AG04450 (cell line): Measurements from ENCODE around the gene NFASC. TPM values are rescaled to one million over a fixed set of nuclear protein-coding genes. Genes with fewer than 3 reads are reported as not detected.

ENCODE experiments used
- CTCF ChIA-PET: fragments of 300-600, 350-600 bp; formaldehyde crosslinking; extraction: SDS; loops from one replicate; lab custom pipeline; 2022; ENCODE audit warnings: antibody characterized with exemption, inconsistent platforms; lab: Charles Lee
- POLR2A ChIA-PET: fragments of 350-600 bp; formaldehyde crosslinking; extraction: SDS; loops from one replicate; lab custom pipeline; 2021; ENCODE audit warnings: antibody characterized with exemption, inconsistent platforms; lab: Yijun Ruan, JAX
- DNase-seq: peaks from one replicate; pipeline ENCODE4 v3.0.0-alpha.2; 2011; ENCODE audit warnings: low read depth, low spot score
- H3K27ac ChIP-seq: one replicate; pipeline ENCODE4 v1.5.1; 2012; ENCODE audit warnings: low read depth, low read length, control low read depth
- H3K27me3 ChIP-seq: one replicate; pipeline ENCODE4 v1.6.0; 2012; ENCODE audit warnings: low read length; ENCODE audit not compliant: control insufficient read depth, insufficient read depth
- H3K4me3 ChIP-seq: 2 replicates; pipeline ENCODE4 v1.5.1; 2011; ENCODE audit warnings: mild to moderate bottlenecking, low read depth, low read length, control low read depth
- H3K9me3 ChIP-seq: 2 replicates; pipeline ENCODE4 v1.5.1; 2012; ENCODE audit warnings: low read length; ENCODE audit not compliant: control insufficient read depth, insufficient read depth
- CTCF ChIP-seq: IDR thresholded peaks from 2 replicates; pipeline ENCODE4 v1.5.1; 2011; ENCODE audit warnings: low read depth, low read length, control low read depth, inconsistent platforms
- polyA plus RNA-seq: library from polyadenylated mRNA; depleted of rRNA; stranded (reverse); fragments of >200 nt; gene quantifications from 2 replicates; pipeline ENCODE4 v1.2.3, GENCODE V29; 2011

The NFASC gene
- polyA plus RNA-seq, 1 experiment: 1.8 TPM

GRCh38 chr1:204909109-204909508 lies 38.4 kb downstream of the NFASC start:
- no peaks in the 10 kb centered on the region for H3K9me3 ChIP-seq
- no peak overlapping the region for H3K4me3 ChIP-seq
- POLR2A ChIA-PET: no interaction called here
- CTCF ChIA-PET: no interaction called here
- TF ChIP-seq CTCF: no peak
- no peak overlapping the region for H3K27ac ChIP-seq
- H3K27me3 ChIP-seq: no peaks in the 10 kb centered on the region
- no peak for DNase-seq

GRCh38 chr1:204915861-204916495 lies 45.3 kb downstream of the NFASC start:
- Histone ChIP-seq H3K9me3 (no peaks in the 10 kb centered on the region), H3K27ac (no peak overlapping the region), H3K27me3 (no peaks in the 10 kb centered on the region), H3K4me3 (no peak overlapping the region)
- no peak for TF ChIP-seq CTCF
- ChIA-PET POLR2A (no interaction called here), CTCF (no interaction called here)
- DNase-seq: no peak

- ChIA-PET POLR2A (no interaction called here), CTCF (interaction anchor here (0.7 kb wide), 1 partner anchor 111 kb away, joined by 6 read pairs; no protein-coding TSS in a partner anchor)
- Histone ChIP-seq H3K4me3 (no peak overlapping the region), H3K9me3 (no peaks in the 10 kb centered on the region), H3K27ac (no peak overlapping the region), H3K27me3 (peaks cover 8% of the 10 kb centered on the region)
- TF ChIP-seq CTCF: no peak
- no peak for DNase-seq
These were observed 47.1 kb downstream of the NFASC start for GRCh38 chr1:204917802-204918201.

GRCh38 chr1:204920511-204920910 lies 49.8 kb downstream of the NFASC start:
- Histone ChIP-seq H3K9me3 (no peaks in the 10 kb centered on the region), H3K27me3 (peaks cover 14% of the 10 kb centered on the region), H3K27ac (no peak overlapping the region), H3K4me3 (no peak overlapping the region)
- POLR2A ChIA-PET: no interaction called here
- CTCF ChIA-PET: interaction anchor here (0.6 kb wide), 1 partner anchor 140 kb away, joined by 3 read pairs; no protein-coding TSS in a partner anchor
- DNase-seq: no peak
- no peak for TF ChIP-seq CTCF

GRCh38 chr1:204920967-204921366 lies 50.3 kb downstream of the NFASC start:
- no peak for TF ChIP-seq CTCF
- Histone ChIP-seq H3K4me3 (no peak overlapping the region), H3K27ac (no peak overlapping the region), H3K9me3 (no peaks in the 10 kb centered on the region), H3K27me3 (peaks cover 14% of the 10 kb centered on the region)
- CTCF ChIA-PET: no interaction called here
- POLR2A ChIA-PET: no interaction called here
- no peak for DNase-seq
